Measurements from ENCODE around the gene CCDC70. TPM values are rescaled to one million over a fixed set of nuclear protein-coding genes. Genes with fewer than 3 reads are reported as not detected.

CCDC70 gene
- total and polyA plus RNA-seq, 2 of the 8 experiments (the other 6 are each of a cell fraction or from before 2014, with no cell fraction given), result not detected

DNA sequence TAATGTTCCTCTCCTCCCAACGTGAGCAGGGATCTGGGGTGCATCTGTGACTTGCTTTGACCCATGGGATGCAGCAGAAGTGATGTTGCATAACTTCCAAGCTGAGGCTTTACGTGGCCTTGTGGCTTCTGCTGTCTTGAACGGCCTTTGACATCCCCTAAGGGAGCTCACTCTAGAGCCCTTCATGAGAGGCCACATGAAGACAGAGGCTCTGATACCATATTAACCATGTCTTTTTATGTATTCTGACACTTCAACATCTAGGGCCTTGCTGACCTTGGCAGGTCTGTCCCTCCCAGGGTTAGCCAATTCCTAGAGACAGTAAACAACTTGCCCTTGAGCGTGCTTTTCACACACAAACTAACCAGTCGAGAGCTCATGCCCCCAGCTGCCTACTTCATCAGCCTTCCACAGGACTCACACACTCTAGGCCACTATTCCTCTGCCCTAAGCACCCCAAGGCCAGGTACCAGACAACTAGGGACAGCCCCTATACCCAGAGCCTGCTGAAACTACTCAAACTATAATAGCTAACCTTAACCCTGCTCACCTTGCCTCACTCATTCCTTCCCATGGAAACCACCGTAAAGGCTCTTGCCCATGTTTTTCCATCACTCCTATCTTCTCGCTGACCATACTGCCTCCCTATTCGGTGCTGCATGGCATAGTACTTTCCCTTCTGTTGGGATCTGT, 45.4 kb downstream of the CCDC70 start (continued):
- TF ChIP-seq, protein P1, sequence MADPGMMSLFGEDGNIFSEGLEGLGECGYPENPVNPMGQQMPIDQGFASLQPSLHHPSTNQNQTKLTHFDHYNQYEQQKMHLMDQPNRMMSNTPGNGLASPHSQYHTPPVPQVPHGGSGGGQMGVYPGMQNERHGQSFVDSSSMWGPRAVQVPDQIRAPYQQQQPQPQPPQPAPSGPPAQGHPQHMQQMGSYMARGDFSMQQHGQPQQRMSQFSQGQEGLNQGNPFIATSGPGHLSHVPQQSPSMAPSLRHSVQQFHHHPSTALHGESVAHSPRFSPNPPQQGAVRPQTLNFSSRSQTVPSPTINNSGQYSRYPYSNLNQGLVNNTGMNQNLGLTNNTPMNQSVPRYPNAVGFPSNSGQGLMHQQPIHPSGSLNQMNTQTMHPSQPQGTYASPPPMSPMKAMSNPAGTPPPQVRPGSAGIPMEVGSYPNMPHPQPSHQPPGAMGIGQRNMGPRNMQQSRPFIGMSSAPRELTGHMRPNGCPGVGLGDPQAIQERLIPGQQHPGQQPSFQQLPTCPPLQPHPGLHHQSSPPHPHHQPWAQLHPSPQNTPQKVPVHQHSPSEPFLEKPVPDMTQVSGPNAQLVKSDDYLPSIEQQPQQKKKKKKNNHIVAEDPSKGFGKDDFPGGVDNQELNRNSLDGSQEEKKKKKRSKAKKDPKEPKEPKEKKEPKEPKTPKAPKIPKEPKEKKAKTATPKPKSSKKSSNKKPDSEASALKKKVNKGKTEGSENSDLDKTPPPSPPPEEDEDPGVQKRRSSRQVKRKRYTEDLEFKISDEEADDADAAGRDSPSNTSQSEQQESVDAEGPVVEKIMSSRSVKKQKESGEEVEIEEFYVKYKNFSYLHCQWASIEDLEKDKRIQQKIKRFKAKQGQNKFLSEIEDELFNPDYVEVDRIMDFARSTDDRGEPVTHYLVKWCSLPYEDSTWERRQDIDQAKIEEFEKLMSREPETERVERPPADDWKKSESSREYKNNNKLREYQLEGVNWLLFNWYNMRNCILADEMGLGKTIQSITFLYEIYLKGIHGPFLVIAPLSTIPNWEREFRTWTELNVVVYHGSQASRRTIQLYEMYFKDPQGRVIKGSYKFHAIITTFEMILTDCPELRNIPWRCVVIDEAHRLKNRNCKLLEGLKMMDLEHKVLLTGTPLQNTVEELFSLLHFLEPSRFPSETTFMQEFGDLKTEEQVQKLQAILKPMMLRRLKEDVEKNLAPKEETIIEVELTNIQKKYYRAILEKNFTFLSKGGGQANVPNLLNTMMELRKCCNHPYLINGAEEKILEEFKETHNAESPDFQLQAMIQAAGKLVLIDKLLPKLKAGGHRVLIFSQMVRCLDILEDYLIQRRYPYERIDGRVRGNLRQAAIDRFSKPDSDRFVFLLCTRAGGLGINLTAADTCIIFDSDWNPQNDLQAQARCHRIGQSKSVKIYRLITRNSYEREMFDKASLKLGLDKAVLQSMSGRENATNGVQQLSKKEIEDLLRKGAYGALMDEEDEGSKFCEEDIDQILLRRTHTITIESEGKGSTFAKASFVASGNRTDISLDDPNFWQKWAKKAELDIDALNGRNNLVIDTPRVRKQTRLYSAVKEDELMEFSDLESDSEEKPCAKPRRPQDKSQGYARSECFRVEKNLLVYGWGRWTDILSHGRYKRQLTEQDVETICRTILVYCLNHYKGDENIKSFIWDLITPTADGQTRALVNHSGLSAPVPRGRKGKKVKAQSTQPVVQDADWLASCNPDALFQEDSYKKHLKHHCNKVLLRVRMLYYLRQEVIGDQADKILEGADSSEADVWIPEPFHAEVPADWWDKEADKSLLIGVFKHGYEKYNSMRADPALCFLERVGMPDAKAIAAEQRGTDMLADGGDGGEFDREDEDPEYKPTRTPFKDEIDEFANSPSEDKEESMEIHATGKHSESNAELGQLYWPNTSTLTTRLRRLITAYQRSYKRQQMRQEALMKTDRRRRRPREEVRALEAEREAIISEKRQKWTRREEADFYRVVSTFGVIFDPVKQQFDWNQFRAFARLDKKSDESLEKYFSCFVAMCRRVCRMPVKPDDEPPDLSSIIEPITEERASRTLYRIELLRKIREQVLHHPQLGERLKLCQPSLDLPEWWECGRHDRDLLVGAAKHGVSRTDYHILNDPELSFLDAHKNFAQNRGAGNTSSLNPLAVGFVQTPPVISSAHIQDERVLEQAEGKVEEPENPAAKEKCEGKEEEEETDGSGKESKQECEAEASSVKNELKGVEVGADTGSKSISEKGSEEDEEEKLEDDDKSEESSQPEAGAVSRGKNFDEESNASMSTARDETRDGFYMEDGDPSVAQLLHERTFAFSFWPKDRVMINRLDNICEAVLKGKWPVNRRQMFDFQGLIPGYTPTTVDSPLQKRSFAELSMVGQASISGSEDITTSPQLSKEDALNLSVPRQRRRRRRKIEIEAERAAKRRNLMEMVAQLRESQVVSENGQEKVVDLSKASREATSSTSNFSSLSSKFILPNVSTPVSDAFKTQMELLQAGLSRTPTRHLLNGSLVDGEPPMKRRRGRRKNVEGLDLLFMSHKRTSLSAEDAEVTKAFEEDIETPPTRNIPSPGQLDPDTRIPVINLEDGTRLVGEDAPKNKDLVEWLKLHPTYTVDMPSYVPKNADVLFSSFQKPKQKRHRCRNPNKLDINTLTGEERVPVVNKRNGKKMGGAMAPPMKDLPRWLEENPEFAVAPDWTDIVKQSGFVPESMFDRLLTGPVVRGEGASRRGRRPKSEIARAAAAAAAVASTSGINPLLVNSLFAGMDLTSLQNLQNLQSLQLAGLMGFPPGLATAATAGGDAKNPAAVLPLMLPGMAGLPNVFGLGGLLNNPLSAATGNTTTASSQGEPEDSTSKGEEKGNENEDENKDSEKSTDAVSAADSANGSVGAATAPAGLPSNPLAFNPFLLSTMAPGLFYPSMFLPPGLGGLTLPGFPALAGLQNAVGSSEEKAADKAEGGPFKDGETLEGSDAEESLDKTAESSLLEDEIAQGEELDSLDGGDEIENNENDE (IDR thresholded peaks at IDR 0.05; ENCODE audit: insufficient replicate concordance, low read length), result no peak
- TF ChIP-seq, protein P2, sequence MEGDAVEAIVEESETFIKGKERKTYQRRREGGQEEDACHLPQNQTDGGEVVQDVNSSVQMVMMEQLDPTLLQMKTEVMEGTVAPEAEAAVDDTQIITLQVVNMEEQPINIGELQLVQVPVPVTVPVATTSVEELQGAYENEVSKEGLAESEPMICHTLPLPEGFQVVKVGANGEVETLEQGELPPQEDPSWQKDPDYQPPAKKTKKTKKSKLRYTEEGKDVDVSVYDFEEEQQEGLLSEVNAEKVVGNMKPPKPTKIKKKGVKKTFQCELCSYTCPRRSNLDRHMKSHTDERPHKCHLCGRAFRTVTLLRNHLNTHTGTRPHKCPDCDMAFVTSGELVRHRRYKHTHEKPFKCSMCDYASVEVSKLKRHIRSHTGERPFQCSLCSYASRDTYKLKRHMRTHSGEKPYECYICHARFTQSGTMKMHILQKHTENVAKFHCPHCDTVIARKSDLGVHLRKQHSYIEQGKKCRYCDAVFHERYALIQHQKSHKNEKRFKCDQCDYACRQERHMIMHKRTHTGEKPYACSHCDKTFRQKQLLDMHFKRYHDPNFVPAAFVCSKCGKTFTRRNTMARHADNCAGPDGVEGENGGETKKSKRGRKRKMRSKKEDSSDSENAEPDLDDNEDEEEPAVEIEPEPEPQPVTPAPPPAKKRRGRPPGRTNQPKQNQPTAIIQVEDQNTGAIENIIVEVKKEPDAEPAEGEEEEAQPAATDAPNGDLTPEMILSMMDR (IDR thresholded peaks at IDR 0.05; ENCODE audit: control extremely low read depth in 1 of 3, insufficient read depth in 1 of 3, low read depth in 1 of 3, low read length in 3 of 3), result no peak
- TF ChIP-seq BRCA1 (IDR thresholded peaks at IDR 0.05; ENCODE audit: low read depth, low read length) (no peak), JUN (IDR thresholded peaks at IDR 0.05; ENCODE audit: low read depth, low read length) (no peak)
- TF ChIP-seq, protein P3, sequence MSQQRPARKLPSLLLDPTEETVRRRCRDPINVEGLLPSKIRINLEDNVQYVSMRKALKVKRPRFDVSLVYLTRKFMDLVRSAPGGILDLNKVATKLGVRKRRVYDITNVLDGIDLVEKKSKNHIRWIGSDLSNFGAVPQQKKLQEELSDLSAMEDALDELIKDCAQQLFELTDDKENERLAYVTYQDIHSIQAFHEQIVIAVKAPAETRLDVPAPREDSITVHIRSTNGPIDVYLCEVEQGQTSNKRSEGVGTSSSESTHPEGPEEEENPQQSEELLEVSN (IDR thresholded peaks at IDR 0.05), result no peak
- TF ChIP-seq, protein P4, sequence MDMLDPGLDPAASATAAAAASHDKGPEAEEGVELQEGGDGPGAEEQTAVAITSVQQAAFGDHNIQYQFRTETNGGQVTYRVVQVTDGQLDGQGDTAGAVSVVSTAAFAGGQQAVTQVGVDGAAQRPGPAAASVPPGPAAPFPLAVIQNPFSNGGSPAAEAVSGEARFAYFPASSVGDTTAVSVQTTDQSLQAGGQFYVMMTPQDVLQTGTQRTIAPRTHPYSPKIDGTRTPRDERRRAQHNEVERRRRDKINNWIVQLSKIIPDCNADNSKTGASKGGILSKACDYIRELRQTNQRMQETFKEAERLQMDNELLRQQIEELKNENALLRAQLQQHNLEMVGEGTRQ (IDR thresholded peaks at IDR 0.05; ENCODE audit: low read length), result no peak

All from H1 (cell line).